Panc1 (cell line): ENCODE results near the gene NPIPA1. TPM values are rescaled to one million over a fixed set of nuclear protein-coding genes. Genes with fewer than 3 reads are reported as not detected.
"Not testable (repeated sequence)": the region's sequence is repeated elsewhere in the genome, so short reads cannot be mapped to it uniquely, and the experiment has no call there.

Experiments
- ATAC-seq: fragments of 200-7000 bp; cut with Tn5 transposase; 2 replicates; pipeline ENCODE4 v1.9.1; 2020; ENCODE audit warnings: mild to moderate bottlenecking, moderate library complexity
- BruUV-seq: library from RNA; stranded (reverse); fragments of 400-500 nt; replicated peaks from 2 replicates; lab custom pipeline; 2021; lab: Mats Ljungman, UMichigan
- CTCF ChIA-PET: fragments of 300-600 bp; sonication (Branson Sonifier 250); formaldehyde crosslinking; loops from one replicate; lab custom pipeline; 2022; ENCODE audit warnings: antibody characterized with exemption; lab: Charles Lee
- POLR2A ChIA-PET: fragments of 300-600 bp; sonication (Branson Sonifier 250); formaldehyde crosslinking; loops from one replicate; lab custom pipeline; 2022; ENCODE audit warnings: antibody characterized with exemption; lab: Charles Lee
- DNase-seq: peaks from one replicate; pipeline ENCODE4 v3.0.0-alpha.2; 2010; ENCODE audit warnings: low read depth, low spot score
- H3K27ac ChIP-seq: 2 replicates; pipeline ENCODE4 v1.5.1; 2011; ENCODE audit warnings: mild to moderate bottlenecking, low read length, inconsistent platforms
- H3K27me3 ChIP-seq: fragments of 200-500 bp; sonication (Bioruptor generic); 2 replicates; pipeline ENCODE4 v1.6.0; 2014; ENCODE audit warnings: low read length, inconsistent platforms; ENCODE audit not compliant: control insufficient read depth, insufficient read depth
- H3K36me3 ChIP-seq: fragments of 200-500 bp; sonication (Bioruptor generic); 2 replicates; pipeline ENCODE4 v1.5.1; 2014; ENCODE audit warnings: inconsistent platforms, mild to moderate bottlenecking, low read length, moderate library complexity; ENCODE audit not compliant: control insufficient read depth, insufficient read depth
- H3K4me1 ChIP-seq: 2 replicates; pipeline ENCODE4 v1.5.1; 2011; ENCODE audit warnings: inconsistent platforms, mild to moderate bottlenecking, low read length, moderate library complexity; ENCODE audit not compliant: control insufficient read depth, insufficient read depth
- H3K4me3 ChIP-seq, 2 experiments: 2 replicates each; pipeline ENCODE4 v1.5.1; 2011 to 2012; ENCODE audit warnings: low read depth in 2 of 2, low read length in 2 of 2, mild to moderate bottlenecking in 2 of 2, inconsistent platforms in 1 of 2, moderate library complexity in 1 of 2
- H3K9me3 ChIP-seq: fragments of 200-500 bp; sonication (Bioruptor generic); 2 replicates; pipeline ENCODE4 v1.5.1; 2014; ENCODE audit warnings: low read depth, mild to moderate bottlenecking, inconsistent platforms, low read length, moderate library complexity; ENCODE audit not compliant: control insufficient read depth, insufficient read depth
- in situ Hi-C: cut with HindIII; loops from 2 replicates; pipeline ENCODE4 v1.10.0; 2016; ENCODE audit warnings: low sequenced_read_pairs, low pct_unique_long_range_greater_than_20kb
- intact Hi-C: fragments of 100-400 bp; cut with micrococcal nuclease; formaldehyde crosslinking; loops from one replicate; pipeline ENCODE4 v1.10.0; 2022; ENCODE audit not compliant: unreplicated experiment
- total RNA-seq: library from RNA; stranded (reverse); gene quantifications from one replicate; pipeline ENCODE4 v1.2.1, GENCODE V29; 2021; ENCODE audit not compliant: unreplicated experiment

NPIPA1 gene
- total RNA-seq, 1 experiment from 2014 or later: 126 TPM

DNA sequence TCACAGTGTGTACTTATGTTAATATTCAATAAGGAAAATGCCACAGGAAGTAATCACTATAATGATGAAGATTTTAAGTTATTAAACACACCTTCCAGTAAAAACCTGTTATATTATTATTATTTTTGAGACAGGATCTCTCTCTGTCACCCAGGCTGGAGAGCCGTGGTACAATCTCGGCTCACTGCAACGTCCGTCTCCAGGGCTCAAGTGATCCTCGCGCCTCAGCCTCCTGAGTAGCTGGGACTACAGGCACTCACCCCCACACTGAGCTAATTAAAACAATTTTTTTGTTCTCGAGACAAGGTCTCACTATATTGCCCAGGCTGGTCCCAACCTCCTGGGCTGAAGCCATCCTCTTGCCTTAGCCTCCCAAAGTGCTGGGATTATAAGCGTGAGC is 41.0 kb downstream of the NPIPA1 start:
- ATAC-seq, H3K4me3 ChIP-seq, POLR2A ChIA-PET, H3K27ac ChIP-seq, H3K27me3 ChIP-seq, intact Hi-C loops, in situ Hi-C loops, BruUV-seq, CTCF ChIA-PET, DNase-seq, H3K9me3 ChIP-seq, H3K36me3 ChIP-seq: not testable (repeated sequence)
- H3K4me1 ChIP-seq: peaks cover 11% of the 10 kb centered on the region; the same call in 1 of the 2 replicates

DNA sequence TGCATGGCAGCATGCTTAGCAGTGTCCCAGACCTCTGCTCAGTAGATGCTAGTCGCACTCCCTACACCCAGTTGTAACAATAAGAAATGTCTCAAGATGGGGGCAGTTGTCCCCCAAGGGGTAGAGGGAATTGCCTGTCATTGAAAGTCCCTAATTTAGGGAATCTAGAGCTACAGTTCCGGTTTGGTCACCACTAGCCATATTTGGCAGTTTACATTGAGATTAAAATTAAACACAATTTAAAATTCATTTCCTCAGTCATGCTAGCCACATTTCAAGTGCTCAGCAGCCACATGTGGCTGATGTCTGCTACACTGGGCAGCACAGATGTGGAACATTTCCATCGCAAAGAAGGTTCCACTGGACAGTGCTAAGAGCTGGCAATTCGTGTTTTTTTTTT is 41.7 kb downstream of the NPIPA1 start:
- H3K9me3 ChIP-seq, POLR2A ChIA-PET, H3K36me3 ChIP-seq, DNase-seq, ATAC-seq, H3K4me1 ChIP-seq, H3K4me3 ChIP-seq, BruUV-seq, H3K27ac ChIP-seq, CTCF ChIA-PET, in situ Hi-C loops, intact Hi-C loops, H3K27me3 ChIP-seq: not testable (repeated sequence)

DNA sequence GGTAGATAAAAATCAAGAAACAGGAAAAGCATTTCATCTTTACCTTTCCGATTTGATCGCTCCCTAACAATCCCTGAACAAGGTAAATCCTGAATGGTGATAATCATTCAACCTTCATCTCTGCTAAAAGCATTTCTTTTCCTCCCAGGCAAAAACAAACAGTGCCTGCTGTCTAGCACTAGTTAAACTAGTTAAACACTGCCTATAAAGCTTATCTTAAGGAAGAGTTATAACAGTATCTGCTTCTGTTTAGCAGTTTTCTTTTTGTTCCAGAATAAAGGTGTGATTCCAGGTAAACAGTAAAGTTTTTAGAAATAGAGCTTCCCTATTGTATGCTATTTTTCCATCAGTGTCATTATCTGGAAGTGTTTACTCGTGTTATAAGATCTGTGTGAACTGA is 44.0 kb downstream of the NPIPA1 start:
- H3K36me3 ChIP-seq, ATAC-seq, POLR2A ChIA-PET, DNase-seq, intact Hi-C loops, CTCF ChIA-PET, H3K27me3 ChIP-seq, BruUV-seq, H3K9me3 ChIP-seq, H3K4me1 ChIP-seq, in situ Hi-C loops, H3K27ac ChIP-seq, H3K4me3 ChIP-seq: not testable (repeated sequence)

DNA sequence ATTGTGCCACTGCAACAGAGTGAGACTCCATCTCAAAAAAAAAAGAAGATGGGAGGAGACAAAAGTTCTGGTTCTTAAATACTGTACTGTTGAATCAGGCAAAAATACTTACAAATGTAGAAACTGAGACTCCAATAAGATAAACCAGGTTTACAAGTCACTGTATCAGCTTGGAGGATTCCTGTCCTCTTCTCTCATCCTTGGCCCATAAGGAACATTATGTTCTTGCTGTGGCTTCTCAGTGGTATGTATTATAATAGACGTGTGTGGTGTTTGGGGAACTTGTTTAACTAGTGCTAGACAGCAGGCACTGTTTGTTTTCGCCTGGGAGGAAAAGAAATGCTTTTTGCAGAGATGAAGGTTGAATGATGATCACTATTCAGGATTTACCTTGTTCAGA is 45.3 kb downstream of the NPIPA1 start:
- H3K4me3 ChIP-seq, in situ Hi-C loops, H3K4me1 ChIP-seq, DNase-seq, ATAC-seq, H3K27me3 ChIP-seq, POLR2A ChIA-PET, BruUV-seq, H3K9me3 ChIP-seq, H3K36me3 ChIP-seq, intact Hi-C loops, H3K27ac ChIP-seq, CTCF ChIA-PET: not testable (repeated sequence)

DNA sequence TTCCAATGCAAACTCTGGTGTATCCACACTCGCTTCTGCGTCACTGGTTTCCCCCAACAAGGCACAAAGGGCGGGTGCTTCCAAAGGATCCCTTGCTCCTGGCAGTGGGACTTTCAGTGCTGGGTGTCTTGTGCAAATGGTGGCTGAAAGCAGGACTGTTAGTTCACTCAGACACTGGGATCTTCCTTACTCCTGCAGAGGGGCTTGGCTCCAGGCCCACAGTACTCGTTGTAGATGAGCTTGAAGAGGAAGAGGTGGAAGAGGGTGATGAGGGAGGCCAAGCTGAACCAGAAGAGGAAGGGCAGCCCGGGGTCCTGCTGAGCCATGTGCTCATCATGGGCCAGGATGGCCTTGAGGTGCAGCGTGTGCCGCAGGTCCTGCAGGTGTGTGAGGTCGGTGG is 50.8 kb downstream of the NPIPA1 start:
- BruUV-seq, intact Hi-C loops, H3K36me3 ChIP-seq, H3K4me3 ChIP-seq, DNase-seq, ATAC-seq, H3K4me1 ChIP-seq, H3K27me3 ChIP-seq, H3K27ac ChIP-seq, H3K9me3 ChIP-seq, CTCF ChIA-PET, in situ Hi-C loops, POLR2A ChIA-PET: not testable (repeated sequence)

GRCh38 chr16:14988661-14989191 is 51.5 kb downstream of the NPIPA1 start:
- H3K4me3 ChIP-seq, DNase-seq, H3K36me3 ChIP-seq, H3K9me3 ChIP-seq, POLR2A ChIA-PET, BruUV-seq, CTCF ChIA-PET, intact Hi-C loops, H3K27me3 ChIP-seq, H3K27ac ChIP-seq, in situ Hi-C loops, H3K4me1 ChIP-seq: not testable (repeated sequence)
- 0 out of 2 replicates have a peak, but pooled peaks have one; percentile 14 for ATAC-seq

DNA sequence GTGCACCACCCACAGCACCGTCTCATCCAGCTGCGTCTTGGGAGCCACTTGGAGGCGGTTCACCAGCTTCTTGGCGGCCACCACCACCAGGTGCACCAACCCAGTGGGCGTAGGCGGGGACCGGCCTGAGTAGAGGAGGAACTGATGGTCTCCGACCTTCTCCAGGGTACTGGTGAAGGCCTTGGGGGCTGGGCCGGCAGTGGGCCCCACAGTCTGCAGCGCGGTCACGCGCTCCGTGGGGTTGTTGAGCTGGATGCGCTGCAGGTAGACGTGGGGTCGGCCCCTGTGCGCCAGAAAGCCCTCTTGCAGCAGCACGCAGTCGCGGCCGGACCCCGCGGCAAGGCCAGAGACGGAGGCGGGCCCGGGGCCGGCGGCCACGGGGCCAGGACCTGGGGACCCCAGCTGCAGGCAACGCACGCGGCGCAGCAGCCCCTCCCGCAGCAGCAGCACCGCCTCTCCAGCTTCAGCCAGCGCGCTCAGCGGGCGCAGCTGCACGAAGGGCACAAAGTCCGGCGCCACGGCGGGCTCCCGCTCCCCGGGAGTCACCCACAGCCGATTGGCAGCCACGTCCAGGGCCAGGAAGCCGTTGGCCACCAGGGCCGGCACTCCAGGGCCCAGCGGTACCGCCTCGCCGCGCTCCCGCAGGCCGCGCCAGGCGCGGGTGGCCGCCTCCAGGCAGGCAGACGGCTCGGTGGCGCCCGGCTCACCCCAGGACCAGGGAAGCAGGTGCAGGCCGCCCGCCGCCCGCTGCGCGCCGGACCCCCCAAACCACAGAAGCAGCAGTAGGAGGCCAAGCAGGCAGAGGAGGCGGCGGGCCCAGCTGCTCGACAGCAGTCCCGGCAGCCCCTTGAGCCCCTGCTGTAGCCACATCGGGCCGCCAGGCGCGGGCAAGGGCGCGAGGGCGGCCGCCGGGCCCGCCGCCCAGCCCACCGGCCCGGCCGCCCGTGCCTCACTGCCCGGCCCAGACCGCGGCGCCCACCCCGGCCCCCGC is 52.3 kb downstream of the NPIPA1 start:
- intact Hi-C loops, in situ Hi-C loops, H3K4me1 ChIP-seq, H3K9me3 ChIP-seq, H3K27me3 ChIP-seq, H3K4me3 ChIP-seq, H3K36me3 ChIP-seq, POLR2A ChIA-PET, H3K27ac ChIP-seq, DNase-seq, CTCF ChIA-PET, BruUV-seq: not testable (repeated sequence)
- peak; percentile 44 for ATAC-seq
